CD4-positive, alpha-beta T cell treated with Interleukin-10 for 1 hour (primary cell): ENCODE data around the gene AGBL5.

ENCODE experiments used
- DNase-seq: peaks from one replicate; pipeline ENCODE4 v3.0.0-alpha.2; 2020

Gene AGBL5

DNA sequence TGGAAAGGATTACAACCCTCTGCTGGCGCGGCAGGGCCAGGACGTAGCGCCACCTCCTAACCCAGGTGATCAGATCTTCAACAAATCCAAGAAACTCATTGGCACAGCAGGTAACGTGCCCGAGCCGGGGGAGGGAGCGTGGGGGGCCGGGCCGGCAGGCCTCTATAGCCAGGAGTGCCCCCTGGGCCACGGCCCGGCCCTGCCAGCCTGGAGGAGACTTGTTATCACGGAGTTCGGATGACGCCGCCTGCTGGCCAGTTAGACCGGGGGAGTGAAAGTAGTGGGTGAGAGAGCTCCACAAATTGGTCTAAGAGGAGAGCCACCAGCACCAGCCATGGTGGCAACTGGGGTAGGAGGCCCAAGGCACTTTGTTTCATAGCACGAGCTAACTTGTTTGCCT, 27.3 kb upstream of the AGBL5 start:
- no peak for DNase-seq

DNA sequence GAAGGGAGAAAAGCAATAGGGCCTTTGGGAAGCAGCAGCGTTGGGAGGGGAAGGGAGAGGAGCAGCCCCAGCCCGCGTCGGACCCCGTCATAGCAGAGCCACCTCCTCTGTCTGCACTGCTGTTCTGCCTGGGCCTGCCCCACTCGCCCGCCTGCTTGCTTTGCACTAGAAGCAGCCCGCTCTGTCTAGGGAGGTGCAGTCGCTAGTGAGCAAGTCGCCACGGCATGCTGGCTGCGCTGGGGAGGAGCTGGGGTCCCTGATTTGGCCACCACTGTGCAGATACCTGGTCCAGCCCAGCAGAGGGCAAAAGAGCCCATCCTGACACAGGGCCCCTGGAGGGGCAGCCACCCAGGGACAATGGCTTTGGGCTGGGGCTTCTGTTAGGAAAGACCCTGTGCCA, 26.7 kb upstream of the AGBL5 start:
- no peak for DNase-seq

DNA sequence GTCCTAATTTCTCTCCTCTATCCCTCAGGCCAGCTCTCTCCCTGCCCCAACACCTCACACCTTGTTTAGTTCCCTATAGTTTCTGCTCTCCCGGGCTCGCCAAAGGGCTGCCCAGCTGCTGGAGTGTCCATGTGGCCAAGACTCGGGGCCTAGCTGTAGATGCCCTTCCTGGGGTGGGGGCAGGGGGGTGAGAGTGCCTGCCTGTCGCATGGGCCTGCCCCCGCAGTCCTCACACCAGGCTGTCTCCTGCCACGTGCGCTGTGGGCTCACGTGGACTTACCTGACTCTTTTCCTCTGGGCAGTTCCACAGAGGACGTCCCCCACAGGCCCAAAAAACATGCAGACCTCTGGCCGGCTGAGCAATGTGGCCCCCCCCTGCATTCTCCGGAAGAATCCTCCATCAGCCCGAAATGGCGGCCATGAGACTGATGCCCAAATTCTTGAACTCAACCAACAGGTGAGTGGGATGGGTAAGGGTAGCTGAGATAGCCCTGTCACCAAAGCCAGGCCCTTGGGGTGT, 26.1 kb upstream of the AGBL5 start:
- DNase-seq, result no peak

DNA sequence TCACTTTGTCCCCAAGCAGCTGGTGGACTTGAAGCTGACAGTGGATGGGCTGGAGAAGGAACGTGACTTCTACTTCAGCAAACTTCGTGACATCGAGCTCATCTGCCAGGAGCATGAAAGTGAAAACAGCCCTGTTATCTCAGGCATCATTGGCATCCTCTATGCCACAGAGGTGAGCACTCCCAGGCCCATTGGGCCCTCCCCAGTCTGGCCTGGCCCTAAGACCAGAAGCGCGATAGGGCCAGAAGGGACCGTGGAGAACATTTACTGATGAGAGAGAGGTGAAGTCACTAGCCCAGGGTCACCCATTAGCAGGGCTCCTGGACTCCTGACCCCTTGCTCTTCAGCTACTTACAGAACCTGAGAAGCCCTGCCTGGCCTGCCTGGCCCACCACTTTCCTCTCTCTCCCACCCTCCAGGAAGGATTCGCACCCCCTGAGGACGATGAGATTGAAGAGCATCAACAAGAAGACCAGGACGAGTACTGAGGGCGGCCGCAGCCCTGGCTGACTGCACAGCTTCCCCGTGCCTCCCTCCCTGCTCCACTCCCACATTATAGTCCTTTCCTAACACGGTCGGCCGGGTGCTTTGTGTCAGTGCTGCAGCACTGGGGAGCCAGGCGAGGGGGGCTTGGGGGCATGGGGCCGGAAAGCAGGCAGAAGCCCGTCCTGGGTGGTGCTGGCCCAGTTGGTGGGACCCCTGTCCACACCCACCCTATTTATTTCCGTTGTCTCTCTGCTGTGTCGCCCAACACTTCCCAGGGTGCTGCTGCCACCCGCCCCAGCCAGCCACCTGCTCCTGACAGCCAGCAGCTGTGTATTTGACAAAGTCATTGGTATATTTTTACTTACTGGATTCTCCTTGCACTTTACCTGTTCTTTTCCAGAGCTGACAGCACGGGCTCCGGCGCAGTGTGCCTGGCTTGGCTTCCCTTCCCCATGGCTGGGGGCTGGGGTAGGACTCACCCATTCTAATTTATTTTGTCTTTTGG, 25.3 kb upstream of the AGBL5 start:
- DNase-seq, result no peak

DNA sequence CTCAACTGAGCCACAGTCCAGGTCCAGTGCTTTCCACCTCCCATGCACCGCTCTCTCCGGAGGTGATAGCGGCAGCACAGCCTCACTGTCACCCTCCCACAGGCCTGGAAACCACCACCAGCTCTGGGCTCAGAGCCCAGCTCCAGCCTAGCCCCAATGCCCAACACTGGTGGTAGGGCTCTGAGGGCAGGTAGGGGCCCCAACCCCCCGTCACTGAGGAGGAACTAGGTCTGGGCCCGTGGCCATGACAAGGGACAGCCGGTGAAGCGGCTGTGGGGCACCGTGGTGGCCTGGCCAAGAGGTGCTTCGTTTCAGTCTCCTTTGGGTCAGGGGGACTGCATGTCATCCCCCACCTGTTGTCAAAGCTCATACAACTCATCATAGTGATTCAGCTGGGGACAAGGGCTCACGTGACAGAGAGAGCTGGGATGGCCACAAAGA, 24.2 kb upstream of the AGBL5 start:
- DNase-seq, result no peak

DNA sequence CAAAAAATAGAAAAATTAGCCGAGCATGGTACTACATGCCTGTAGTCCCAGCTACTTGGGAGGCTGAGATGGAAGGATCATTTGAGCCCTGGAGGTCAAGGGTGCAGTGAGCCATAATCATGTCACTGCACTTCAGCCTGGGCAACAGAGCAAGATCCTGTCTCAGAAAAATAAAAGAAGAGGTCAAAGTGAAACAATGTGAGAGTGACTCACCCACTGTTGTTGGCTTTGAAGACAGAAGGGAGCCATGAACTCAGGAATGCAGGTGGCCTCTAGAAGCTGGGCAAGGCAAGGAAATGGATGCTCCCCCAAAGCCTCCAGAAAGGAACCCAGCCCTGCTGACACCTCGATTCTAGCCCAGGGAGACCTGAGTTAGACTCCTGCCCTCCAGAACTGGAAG, 22.4 kb upstream of the AGBL5 start:
- no peak for DNase-seq

DNA sequence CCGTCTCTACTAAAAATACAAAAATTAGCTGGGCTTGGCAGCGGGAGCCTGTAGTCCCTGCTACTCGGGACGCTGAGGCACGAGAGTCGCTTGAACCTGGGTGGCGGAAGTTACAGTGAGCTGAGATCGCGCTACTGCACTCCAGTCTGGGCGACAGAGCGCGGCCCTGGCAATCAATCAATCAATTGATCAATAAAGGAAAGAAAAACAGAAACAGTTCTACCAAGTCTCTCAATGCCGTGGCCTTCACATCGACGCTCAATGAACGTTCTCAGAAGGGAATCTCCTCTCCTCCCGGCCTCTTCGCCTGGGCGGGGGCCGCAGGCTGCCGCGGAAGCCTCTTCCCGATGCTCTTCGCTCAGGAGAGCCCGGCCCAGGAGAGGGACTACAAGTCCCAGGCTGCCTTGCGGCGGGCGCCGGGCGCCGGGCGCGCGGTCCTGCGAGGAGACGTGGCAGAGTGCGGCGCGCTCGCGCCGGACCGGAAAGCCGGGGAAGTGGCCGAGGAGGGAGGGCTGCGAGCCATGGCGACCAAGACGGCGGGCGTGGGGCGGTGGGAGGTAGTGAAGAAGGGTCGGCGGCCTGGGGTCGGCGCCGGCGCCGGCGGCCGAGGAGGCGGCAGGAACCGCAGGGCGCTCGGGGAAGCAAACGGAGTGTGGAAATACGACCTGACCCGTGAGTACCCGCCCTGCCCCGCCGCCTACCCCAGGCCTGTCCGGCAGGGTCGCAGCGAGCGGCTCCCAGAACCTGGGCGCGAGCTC, 18.8 kb upstream of the AGBL5 start, which contains the start of gene TMEM214:
Gene TMEM214, plus strand, starts transcription at position 471 of the 758 bp plus-strand sequence. Its CDS starts 51 bp downstream, at position 522.
- peak; percentile 82 for DNase-seq

DNA sequence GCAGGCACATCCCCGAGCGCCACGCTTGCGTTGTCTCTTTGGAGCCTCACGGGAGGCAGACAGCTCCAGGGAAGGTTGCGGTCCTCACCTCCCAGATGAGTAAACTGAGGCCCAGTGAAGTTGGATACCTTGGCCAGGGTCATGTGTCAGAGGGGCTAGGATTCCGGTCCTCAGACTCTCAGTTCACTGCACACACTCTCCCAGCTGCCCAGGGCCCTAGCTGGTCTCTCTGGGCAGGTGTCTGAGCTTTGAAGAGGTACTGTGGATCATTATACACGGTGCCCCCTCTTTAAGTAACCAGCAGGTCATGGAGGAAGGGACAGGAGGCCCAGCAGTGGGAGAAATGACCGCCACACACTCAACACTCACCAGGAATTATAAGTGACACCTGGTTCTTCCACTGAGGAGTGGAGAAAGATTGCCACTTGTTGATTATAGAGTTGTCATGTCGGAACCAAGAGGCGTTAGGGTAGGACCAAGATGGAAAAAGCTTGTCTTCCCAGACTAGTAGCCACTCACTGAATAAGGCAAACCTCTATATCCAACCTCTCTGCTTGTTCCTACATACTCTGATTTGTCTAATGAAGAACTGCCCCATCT, 18.1 kb upstream of the AGBL5 start:
- DNase-seq, result no peak

DNA sequence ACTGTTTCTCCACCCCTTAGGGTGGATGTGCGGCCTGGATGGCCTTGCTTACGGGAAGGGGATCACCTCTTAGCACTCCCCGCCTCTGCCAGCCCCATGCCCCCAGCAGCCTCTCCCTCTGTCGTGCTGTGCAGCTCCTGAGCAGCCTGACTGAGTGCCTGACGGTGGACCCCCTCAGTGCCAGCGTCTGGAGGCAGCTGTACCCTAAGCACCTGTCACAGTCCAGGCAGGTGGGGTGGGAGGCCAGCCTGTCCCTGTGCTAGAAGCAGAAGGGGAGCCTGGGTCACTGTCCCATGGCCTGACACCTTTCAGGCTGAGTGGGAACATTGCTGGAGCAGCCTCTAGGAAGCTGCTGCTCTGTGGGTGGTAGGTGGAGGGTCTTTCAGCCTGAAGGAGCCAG, 13.5 kb upstream of the AGBL5 start:
- DNase-seq, result no peak

DNA sequence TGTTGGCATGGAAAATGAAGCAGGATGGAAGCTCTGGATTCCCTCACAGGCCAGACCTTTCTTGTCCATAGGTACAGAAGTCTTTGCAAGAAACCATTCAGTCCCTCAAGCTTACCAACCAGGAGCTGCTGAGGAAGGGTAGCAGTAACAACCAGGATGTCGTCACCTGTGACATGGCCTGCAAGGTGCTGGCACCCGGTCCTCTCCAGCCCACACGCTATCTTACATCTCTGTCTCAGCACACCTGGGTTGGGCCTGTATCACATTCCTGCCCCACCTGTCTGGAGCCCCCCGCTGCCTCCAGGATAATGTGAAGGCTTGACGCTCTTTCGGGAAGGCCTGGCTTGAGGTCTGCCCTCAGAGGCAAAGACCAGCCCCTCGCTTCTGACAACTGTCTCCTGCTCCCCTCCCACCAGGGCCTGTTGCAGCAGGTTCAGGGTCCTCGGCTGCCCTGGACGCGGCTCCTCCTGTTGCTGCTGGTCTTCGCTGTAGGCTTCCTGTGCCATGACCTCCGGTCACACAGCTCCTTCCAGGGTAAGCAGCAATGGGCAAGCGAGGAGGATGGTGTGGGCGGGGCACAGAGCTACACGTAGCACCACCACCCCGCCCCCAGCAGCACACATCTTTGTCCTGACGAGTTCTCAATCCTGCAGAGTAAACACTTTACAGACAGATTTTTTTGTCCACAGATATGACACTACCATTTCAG, 12.7 kb upstream of the AGBL5 start:
- no peak for DNase-seq

DNA sequence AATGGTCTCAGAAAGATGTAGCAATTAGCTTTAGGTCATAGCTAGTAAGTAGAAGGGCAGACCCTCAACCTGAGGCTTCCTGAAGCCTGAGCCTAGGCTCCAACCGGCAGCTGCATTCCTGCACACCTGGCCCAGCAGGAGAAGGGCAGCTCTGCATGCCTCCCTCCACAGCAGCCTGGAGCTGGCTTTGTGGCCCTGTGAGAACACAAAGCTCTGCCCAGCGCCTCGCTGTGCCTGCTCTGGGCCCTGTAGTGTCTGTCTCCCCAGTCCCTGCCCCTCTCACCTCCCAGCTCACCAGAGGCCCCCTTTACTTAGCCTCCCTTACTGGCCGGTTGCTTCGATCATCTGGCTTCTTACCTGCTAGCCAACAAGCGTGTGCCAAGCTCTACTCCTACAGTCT, 12.0 kb upstream of the AGBL5 start:
- DNase-seq, result no peak

DNA sequence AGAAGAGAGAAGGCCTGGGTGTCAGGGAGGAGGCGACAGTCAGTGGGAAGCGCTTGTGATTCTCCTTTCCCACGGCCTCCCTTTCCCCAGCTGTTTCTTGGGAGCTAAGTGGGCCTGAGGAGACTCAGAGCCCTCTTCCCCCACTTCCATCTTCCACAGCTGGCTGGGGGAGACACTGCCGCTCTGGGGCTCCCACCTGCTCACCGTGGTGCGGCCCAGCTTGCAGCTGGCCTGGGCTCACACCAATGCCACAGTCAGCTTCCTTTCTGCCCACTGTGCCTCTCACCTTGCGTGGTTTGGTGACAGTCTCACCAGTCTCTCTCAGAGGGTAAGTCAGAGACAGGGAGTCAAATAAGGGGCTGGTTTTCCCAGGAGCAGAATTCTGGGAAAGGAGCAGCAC, 11.6 kb upstream of the AGBL5 start:
- no peak for DNase-seq

DNA sequence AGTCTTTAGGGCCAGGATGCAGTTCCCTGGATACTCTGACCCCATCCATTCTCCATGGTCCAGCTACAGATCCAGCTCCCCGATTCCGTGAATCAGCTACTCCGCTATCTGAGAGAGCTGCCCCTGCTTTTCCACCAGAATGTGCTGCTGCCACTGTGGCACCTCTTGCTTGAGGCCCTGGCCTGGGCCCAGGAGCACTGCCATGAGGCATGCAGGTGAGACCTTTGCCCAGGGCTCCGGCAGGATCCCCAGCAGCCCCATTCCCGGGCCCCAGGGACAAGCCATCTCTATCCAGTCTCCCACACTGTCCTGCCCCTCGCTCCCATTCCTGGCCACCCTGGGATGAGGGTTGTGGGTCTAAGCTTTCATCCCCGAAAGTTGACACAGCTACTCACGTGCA, 11.2 kb upstream of the AGBL5 start:
- DNase-seq, result no peak

DNA sequence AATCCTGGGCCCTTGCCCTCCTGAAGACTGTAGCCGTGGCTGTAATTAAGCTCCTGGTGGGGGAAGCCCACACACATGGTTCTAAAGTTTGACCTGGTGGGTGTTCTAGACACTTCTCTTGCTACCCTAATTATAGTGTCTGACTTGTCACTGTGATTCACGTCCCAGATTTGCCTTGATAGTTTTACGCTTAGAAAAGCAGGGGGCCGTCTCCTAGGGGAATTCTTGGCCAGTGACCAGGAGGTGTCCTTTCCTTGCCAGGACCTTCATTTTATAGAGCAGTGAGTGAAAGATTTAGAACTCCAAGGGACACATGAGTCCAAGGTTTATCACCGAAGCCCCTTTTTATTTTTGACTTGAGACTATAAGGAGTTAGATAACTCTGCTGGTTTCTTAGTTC, 9.7 kb upstream of the AGBL5 start:
- no peak for DNase-seq

DNA sequence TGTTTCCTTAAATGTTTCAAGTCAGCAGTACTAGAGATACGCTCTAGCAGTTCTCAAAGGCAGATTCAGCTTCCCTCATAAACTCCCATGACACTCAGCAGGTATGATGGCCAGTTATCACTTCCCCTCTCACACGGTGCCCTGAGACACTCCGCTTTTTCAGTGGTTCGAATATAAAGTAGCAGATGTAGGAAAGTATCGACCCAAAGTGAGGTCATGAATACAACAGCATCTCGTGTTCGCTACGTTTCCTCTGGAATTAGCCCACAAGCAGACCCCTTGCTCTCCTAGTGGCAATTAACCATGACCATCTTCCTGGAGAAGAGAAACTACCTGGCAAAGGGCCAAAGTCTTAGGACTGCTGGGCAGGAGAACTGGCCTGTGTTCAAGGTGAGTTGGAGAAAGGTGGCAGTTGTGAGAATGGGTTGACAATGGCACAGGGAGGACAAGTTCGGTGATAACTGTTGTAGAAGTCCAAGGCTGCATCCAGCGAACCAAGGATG, 9.3 kb upstream of the AGBL5 start:
- DNase-seq, result no peak

DNA sequence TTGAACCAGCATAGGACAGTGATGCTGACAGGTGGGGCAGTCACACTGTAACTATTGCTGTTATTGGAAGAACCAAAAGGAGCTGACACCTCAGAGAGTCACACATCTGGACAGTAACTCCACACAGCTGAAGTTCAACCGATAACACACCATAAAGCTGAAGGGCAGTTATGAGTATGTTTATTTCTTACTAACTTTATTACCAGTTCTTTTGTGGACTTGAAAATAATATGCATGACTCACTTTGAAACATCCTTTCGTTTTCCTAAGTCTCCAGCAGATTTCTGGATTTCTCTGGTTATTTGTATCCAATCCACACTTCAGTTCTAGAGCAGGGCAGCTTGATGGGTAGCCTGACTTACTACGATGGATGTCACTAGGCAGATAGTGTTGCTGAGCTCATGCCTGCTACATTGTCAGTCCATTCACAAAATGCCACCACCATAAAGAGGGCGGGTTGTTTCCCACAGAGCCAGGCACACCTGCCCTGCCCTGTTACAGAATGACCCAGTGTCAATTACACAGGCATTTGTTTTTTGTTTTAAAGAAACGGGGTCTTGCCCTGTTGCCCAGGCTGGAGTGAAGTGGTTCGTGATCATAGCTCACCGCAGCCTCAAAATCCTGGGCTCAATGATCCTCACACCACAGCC, 8.4 kb upstream of the AGBL5 start:
- DNase-seq, result no peak

DNA sequence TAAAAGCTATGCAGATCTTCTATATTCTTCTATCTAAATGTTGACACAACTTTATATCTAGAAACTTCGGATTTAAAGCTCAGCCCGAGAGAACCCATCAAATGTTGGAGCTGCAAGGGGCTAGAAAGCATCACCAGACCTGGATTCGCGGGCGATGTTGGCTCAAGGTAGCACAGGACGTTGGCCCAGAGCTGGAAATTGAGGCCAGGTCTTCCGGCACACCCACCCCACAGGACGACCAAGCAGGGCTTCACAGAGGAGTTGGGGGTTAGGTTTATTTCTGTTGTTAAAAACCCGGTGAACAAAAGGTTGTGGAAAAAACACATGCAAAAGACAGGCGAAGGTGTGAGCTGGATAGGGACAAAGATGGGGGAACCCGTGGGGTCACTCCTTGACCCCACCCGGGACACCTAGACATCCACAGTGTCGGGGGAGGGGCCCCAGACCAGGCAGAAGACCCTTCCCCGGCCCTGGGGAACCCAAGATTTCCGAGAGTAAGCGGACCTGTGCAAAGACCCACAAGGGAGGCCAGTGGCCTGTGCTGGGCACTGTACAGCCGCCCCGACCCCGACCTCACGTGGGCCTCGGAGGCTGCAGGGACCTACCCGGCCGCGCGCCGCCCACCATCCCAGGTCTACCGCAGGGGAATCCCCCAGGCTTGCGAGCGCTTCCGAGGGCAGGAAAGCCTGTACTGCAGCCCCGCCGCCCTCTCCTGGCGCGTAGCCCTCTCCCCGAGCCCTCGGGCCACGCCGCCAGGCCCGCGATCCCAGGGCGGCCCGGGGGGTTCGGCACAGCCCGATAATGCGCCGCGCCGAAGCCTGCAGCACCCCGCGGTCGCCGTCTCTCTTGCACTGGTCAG, 1.8 kb upstream of the AGBL5 start:
- DNase-seq, result peak; percentile 70

DNA sequence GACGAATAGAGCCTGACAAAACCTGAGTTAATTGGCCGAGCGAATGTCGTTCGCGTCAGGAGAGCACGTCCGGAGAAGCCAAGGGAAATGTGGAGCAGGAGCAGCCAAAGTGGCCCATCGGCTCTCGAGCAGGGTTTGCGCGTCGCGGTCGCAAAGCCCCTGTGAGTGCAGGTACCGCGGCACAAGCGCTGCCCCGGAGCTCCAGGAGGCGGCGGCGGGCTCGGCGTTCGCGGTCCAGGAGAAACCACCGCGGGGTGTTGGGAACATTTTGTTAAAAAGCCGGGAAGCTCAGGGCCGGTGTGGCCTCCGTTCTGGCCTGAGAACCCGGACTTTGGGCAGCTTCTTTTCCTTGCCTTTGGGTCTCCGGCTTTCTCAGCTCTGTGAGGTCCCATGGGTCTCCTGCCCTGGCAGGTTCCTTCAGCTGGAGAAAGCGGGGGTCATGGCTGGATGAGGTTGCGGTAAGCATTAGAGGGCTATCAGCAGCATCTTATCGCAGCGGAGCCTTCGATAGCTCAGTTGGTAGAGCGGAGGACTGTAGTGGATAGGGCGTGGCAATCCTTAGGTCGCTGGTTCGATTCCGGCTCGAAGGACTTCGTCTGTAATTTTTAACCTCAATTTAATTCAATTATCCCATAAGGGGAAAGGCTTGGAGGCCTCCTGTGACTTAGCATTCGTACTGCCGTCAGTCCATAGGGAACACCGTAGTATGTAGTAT, 1.0 kb upstream of the AGBL5 start:
- peak; percentile 95 for DNase-seq

DNA sequence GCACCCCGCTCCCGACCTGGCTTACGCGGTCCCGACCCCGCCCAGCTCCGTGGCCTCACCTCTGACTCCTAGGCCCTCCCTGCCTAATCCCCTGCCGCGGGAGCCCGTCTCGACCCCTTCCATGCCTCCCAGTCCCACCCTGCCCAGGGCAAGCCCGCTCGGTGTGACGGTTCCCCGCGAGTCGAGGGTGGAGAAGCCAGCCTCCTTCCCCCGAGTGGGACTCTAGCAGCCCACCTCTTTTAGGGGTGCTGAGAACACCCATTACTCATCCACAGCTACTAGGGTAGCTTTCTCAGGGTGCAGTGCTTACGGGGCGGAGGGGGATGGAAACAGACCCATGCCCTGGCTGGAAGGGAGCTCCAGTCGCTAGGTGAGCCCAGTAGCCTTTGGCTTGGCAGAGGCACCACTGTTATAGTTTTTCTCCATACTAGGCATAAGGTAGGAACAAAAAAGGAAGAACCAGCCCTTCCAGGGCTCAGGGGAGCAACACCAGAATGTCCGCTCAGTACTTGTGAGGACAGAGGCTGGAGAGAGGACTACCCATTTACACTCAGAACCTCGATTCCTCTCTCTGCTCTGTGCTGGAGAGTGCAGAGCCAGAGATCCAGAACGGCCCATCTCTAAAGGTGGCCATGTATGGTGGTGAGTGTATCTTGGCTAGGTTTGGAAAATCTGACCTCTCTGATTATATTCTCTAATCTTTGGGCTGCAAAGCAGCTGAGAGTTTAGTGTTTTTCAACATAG, 606 bp downstream of the AGBL5 start:
- DNase-seq, result no peak
